Muscle layer of duodenum (tissue), 2 donors: Measurements from ENCODE around the gene CTRL.

Source experiments
- H3K27ac ChIP-seq: one replicate; pipeline ENCODE4 v1.7.0; 2013; ENCODE audit warnings: mild to moderate bottlenecking, low read length
- H3K27me3 ChIP-seq: one replicate; pipeline ENCODE4 v1.7.0; 2013; ENCODE audit warnings: low read depth, mild to moderate bottlenecking, control low read depth, low read length
- H3K36me3 ChIP-seq, 2 donors: one replicate each; pipeline ENCODE4 v1.7.0; 2013; ENCODE audit warnings: low read length in 2 of 2, control low read depth in 1 of 2, mild to moderate bottlenecking in 1 of 2; ENCODE audit not compliant: insufficient read depth in 2 of 2, control insufficient read depth in 1 of 2
- H3K4me1 ChIP-seq, 2 donors: one replicate each; pipeline ENCODE4 v1.7.0; 2013; ENCODE audit warnings: low read length in 2 of 2, mild to moderate bottlenecking in 2 of 2, control low read depth in 1 of 2, moderate library complexity in 1 of 2; ENCODE audit not compliant: insufficient read depth in 2 of 2, control insufficient read depth in 1 of 2
- H3K4me3 ChIP-seq, 2 donors: one replicate each; pipeline ENCODE4 v1.7.0; 2013; ENCODE audit warnings: low read length in 2 of 2, low read depth in 1 of 2, mild to moderate bottlenecking in 1 of 2
- H3K9me3 ChIP-seq, 2 donors: one replicate each; pipeline ENCODE4 v1.7.0; 2013; ENCODE audit warnings: low read length in 2 of 2, control low read depth in 1 of 2, mild to moderate bottlenecking in 1 of 2; ENCODE audit not compliant: control insufficient read depth in 1 of 2
- donor health status: healthy.

Gene CTRL

GRCh38 chr16:67930191-67930590 is 1.5 kb downstream of the CTRL start:
- Histone ChIP-seq H3K27ac (no peak overlapping the region), H3K27me3 (no peaks in the 10 kb centered on the region), H3K36me3 (peaks cover 26 to 32% of the 10 kb centered on the region in 2 donors), H3K4me3 (no peak overlapping the region), H3K4me1 (peaks cover 0 to 9% of the 10 kb centered on the region in 2 donors), H3K9me3 (no peaks in the 10 kb centered on the region)

- Histone ChIP-seq H3K4me1 (peaks cover 0 to 6% of the 10 kb centered on the region in 2 donors), H3K27ac (no peak overlapping the region), H3K4me3 (no peak overlapping the region), H3K36me3 (peaks cover 18 to 32% of the 10 kb centered on the region in 2 donors), H3K9me3 (no peaks in the 10 kb centered on the region), H3K27me3 (no peaks in the 10 kb centered on the region)
Observed at GRCh38 chr16:67928561-67929364, 2.9 kb downstream of the CTRL start.

- Histone ChIP-seq H3K4me1 (peaks cover 0 to 11% of the 10 kb centered on the region in 2 donors), H3K27ac (no peak overlapping the region)
Observed at GRCh38 chr16:67928147-67928546, 3.5 kb downstream of the CTRL start.

GRCh38 chr16:67927131-67927941 is 4.3 kb downstream of the CTRL start:
- H3K4me3 ChIP-seq: no peak overlapping the region
- no peak overlapping the region for H3K27ac ChIP-seq
- H3K27me3 ChIP-seq: no peaks in the 10 kb centered on the region
- peaks cover 14 to 32% of the 10 kb centered on the region in 2 donors for H3K36me3 ChIP-seq
- peaks cover 0 to 12% of the 10 kb centered on the region in 2 donors for H3K4me1 ChIP-seq
- H3K9me3 ChIP-seq: no peaks in the 10 kb centered on the region

More at GRCh38 chr16:67928147-67928546, 3.5 kb downstream of the CTRL start:
- H3K36me3 ChIP-seq: peaks cover 14 to 32% of the 10 kb centered on the region in 2 donors
- no peaks in the 10 kb centered on the region for H3K9me3 ChIP-seq
- H3K4me3 ChIP-seq: no peak overlapping the region
- H3K27me3 ChIP-seq: no peaks in the 10 kb centered on the region

- H3K36me3 ChIP-seq: peaks cover 14 to 32% of the 10 kb centered on the region in 2 donors
- H3K4me3 ChIP-seq: no peak overlapping the region
- H3K4me1 ChIP-seq: peaks cover 0 to 12% of the 10 kb centered on the region in 2 donors
- H3K9me3 ChIP-seq: no peaks in the 10 kb centered on the region
- H3K27me3 ChIP-seq: no peaks in the 10 kb centered on the region
- no peak overlapping the region for H3K27ac ChIP-seq
Observed at GRCh38 chr16:67926181-67926750, 5.4 kb downstream of the CTRL start.

GRCh38 chr16:67924140-67924906 is 7.3 kb downstream of the CTRL start:
- Histone ChIP-seq H3K4me1 (peaks cover 0 to 12% of the 10 kb centered on the region in 2 donors), H3K4me3 (no peak overlapping the region), H3K36me3 (peaks cover 12 to 17% of the 10 kb centered on the region in 2 donors), H3K27me3 (no peaks in the 10 kb centered on the region), H3K27ac (no peak overlapping the region), H3K9me3 (no peaks in the 10 kb centered on the region)

GRCh38 chr16:67923414-67924116 is 8.1 kb downstream of the CTRL start:
- H3K9me3 ChIP-seq: no peaks in the 10 kb centered on the region
- H3K27me3 ChIP-seq: no peaks in the 10 kb centered on the region
- no peak overlapping the region for H3K27ac ChIP-seq
- H3K4me3 ChIP-seq: no peak overlapping the region
- peaks cover 10 to 11% of the 10 kb centered on the region in 2 donors for H3K36me3 ChIP-seq
- peaks cover 0 to 12% of the 10 kb centered on the region in 2 donors for H3K4me1 ChIP-seq

GRCh38 chr16:67922740-67923139 is 8.9 kb downstream of the CTRL start:
- Histone ChIP-seq H3K9me3 (no peaks in the 10 kb centered on the region), H3K4me3 (no peak overlapping the region), H3K27me3 (no peaks in the 10 kb centered on the region), H3K27ac (no peak overlapping the region), H3K36me3 (peaks cover 4 to 5% of the 10 kb centered on the region in 2 donors), H3K4me1 (peaks cover 0 to 17% of the 10 kb centered on the region in 2 donors)

GRCh38 chr16:67922221-67922620 is 9.4 kb downstream of the CTRL start:
- H3K4me1 ChIP-seq: peaks cover 0 to 22% of the 10 kb centered on the region in 2 donors

GRCh38 chr16:67919622-67920221 is 11.9 kb downstream of the CTRL start:
- H3K9me3 ChIP-seq: no peaks in the 10 kb centered on the region
- peaks cover 0 to 37% of the 10 kb centered on the region in 2 donors for H3K4me1 ChIP-seq
- no peaks in the 10 kb centered on the region for H3K27me3 ChIP-seq
- peaks cover 0 to 4% of the 10 kb centered on the region in 2 donors for H3K36me3 ChIP-seq
- no peak overlapping the region for H3K4me3 ChIP-seq
- H3K27ac ChIP-seq: no peak overlapping the region

More at GRCh38 chr16:67922221-67922620, 9.4 kb downstream of the CTRL start:
- Histone ChIP-seq H3K27me3 (no peaks in the 10 kb centered on the region), H3K9me3 (no peaks in the 10 kb centered on the region), H3K27ac (no peak overlapping the region), H3K36me3 (peaks cover 0 to 4% of the 10 kb centered on the region in 2 donors), H3K4me3 (no peak overlapping the region)
